Left lung (tissue), 10 donors: ENCODE results near the gene PF4V1. TPM values are rescaled to one million over a fixed set of nuclear protein-coding genes. Genes with fewer than 3 reads are reported as not detected.

ENCODE experiments used
- ATAC-seq: fragments of 200-7000 bp; cut with Tn5 transposase; one replicate; pipeline ENCODE4 v1.9.1; 2020; ENCODE audit warnings: moderate library complexity
- DNase-seq, 4 donors: peaks; one replicate each; pipeline ENCODE4 v3.0.0-alpha.2; 2013 to 2020
- H3K27ac ChIP-seq, 2 donors: fragments of 200-600 bp; sonication (generic) in 1 of 2; one replicate each; pipeline versions ENCODE4 v1.5.0 to v1.8.0; 2020 to 2021
- H3K27me3 ChIP-seq, 2 donors: fragments of 200-600 bp; sonication (generic) in 1 of 2; one replicate each; pipeline versions ENCODE4 v1.5.0 to v1.8.0; 2020 to 2021
- H3K36me3 ChIP-seq, 2 donors: fragments of 200-600 bp; sonication (generic) in 1 of 2; one replicate each; pipeline versions ENCODE4 v1.5.0 to v1.8.0; 2020 to 2021
- H3K4me1 ChIP-seq, 2 donors: fragments of 200-600 bp; one replicate each; pipeline ENCODE4 v1.8.0; 2021
- H3K4me3 ChIP-seq, 2 donors: fragments of 200-600 bp; sonication (generic) in 1 of 2; one replicate each; pipeline versions ENCODE4 v1.5.0 to v1.8.0; 2020 to 2021; ENCODE audit warnings: mild to moderate bottlenecking in 1 of 2
- H3K9me3 ChIP-seq, 2 donors: fragments of 200-600 bp; sonication (generic) in 1 of 2; one replicate each; pipeline versions ENCODE4 v1.5.0 to v1.8.0; 2020 to 2021
- intact Hi-C, 2 donors: fragments of 100-400 bp; cut with DNase I; formaldehyde crosslinking; loops; one replicate each; pipeline versions ENCODE4 v1.11.2 to v1.14.2; 2022
- polyA plus RNA-seq, 6 donors: library from polyadenylated mRNA; unstranded; fragments of 120-200 nt; gene quantifications; one replicate each; pipeline ENCODE4 v1.2.1, GENCODE V29; 2013; ENCODE audit not compliant: insufficient read length in 6 of 6
- total RNA-seq, 2 donors: library from RNA; stranded (reverse); fragmentation: NEBNext Ultra II Directional; extraction: Animal tissue kit (Norgen Biotek cat#: 25700); gene quantifications; one replicate each; pipeline ENCODE4 v1.2.1, GENCODE V29; 2021
- TF ChIP-seq, protein P1 (sequence below), 2 donors: fragments of 200-600 bp; sonication (generic) in 1 of 2; IDR thresholded peaks; one replicate each; pipeline versions ENCODE4 v1.5.0 to v1.8.0; 2021; ENCODE audit warnings: antibody characterized with exemption in 2 of 2
- donor health status: DM: no; HTN: yes; CAD: no.
- donor health status: DM: no; HTN: no; CAD: no.

Gene PF4V1
- total and polyA plus RNA-seq, 8 donors, result 0.53 to 1.0 (median 0.90) TPM; not detected in 5

DNA sequence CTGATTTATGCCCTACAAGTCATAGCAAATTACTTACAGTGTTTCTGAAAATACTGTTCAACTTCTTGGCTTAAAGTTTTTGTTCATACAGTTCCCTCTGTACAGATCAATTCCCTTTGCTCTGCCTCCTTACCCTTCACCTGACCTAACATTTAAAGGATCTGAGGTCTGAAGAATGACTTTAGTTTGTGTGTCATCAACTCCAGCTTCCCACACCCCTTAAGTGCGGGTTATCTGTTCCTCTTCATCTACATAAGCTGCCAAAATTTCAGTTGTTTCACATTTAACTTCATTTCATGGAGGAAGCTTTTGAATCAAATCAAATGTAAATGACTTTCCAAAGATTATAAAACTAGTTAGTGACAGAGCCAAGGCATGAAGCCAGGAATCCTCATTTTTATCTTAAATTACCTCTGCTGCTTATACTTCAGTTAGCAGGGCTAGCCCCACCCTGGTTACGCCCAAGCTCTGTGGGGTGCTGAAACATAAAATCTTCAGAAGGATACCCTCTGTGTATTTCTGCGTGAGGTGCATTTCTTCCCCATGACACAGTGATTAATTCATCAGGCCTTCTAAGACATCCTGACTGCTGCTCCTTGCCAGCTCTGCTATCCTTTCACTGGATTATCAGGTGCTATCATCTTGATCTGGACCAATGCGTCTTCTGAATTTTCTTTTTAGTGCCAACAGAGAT, 32.6 kb downstream of the PF4V1 start:
- TF ChIP-seq, protein P1, sequence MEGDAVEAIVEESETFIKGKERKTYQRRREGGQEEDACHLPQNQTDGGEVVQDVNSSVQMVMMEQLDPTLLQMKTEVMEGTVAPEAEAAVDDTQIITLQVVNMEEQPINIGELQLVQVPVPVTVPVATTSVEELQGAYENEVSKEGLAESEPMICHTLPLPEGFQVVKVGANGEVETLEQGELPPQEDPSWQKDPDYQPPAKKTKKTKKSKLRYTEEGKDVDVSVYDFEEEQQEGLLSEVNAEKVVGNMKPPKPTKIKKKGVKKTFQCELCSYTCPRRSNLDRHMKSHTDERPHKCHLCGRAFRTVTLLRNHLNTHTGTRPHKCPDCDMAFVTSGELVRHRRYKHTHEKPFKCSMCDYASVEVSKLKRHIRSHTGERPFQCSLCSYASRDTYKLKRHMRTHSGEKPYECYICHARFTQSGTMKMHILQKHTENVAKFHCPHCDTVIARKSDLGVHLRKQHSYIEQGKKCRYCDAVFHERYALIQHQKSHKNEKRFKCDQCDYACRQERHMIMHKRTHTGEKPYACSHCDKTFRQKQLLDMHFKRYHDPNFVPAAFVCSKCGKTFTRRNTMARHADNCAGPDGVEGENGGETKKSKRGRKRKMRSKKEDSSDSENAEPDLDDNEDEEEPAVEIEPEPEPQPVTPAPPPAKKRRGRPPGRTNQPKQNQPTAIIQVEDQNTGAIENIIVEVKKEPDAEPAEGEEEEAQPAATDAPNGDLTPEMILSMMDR (IDR thresholded peaks at IDR 0.05), result no peak
- Histone ChIP-seq H3K4me3 (no peak overlapping the region), H3K9me3 (no peaks in the 10 kb centered on the region), H3K4me1 (no peaks in the 10 kb centered on the region), H3K36me3 (no peaks in the 10 kb centered on the region), H3K27ac (no peak overlapping the region), H3K27me3 (no peaks in the 10 kb centered on the region)
- DNase-seq (no peak), ATAC-seq (no peak)
- intact Hi-C loops, result no loop called here

DNA sequence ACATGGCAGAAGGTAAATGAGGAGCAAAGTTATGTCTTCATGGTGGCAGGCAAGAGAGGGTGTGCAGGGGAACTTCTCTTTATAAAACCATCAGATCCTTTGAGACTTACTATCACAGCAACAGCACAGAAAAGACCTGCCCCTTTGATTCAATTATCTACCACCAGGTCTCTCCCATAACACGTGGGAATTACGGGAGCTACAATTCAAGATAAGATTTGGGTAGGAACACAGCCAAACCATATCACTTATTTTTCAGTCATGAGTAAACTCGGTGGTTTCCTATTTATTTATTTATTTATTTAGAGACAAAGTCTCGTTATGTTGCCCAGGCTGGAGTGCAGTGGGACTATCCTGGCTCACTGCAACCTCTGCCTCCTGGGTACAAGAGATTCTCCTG, 38.2 kb downstream of the PF4V1 start:
- Histone ChIP-seq H3K4me1 (peaks cover 7 to 21% of the 10 kb centered on the region in 2 donors), H3K27ac (peak overlapping the region in 1 of 2 donors; percentile 66), H3K4me3 (no peak overlapping the region), H3K9me3 (no peaks in the 10 kb centered on the region), H3K36me3 (no peaks in the 10 kb centered on the region), H3K27me3 (no peaks in the 10 kb centered on the region)
- intact Hi-C loops, result no loop called here
- TF ChIP-seq, protein P1 (IDR thresholded peaks at IDR 0.05), result no peak
- no peak for DNase-seq
- no peak for ATAC-seq

DNA sequence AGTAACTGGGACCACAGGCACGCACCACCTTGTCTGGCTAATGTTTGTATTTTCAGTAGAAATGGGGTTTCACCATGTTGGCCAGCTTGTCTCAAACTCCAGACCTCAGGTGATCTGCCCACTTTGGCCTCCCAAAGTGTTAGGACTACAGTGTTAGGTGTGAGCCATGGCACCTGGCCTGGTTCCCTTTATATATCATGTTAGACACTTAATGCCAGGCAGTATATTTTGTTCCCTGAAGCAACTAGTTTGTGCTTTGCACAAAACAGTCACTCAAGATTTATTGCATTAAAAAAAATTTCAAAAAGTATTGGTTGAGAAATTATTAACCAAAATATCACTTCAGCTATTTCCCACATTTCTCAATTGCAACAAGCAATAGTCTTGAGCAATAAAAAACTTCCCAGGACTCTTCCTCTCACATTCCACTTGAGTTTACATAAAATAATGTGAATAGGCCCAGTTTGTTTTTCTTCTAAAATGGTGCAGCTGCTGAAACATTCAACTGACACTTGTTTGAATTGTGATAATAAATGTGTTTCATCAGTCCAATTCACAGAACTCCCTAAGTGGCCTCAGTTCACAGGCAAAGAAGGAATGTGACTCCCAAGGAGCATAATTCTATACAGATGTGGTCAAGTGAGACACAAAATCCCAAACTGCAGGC, 38.8 kb downstream of the PF4V1 start:
- TF ChIP-seq, protein P1 (IDR thresholded peaks at IDR 0.05), result no peak
- H3K9me3 ChIP-seq, result no peaks in the 10 kb centered on the region
- peak overlapping the region in 1 of 2 donors; percentile 66 for H3K27ac ChIP-seq
- no peaks in the 10 kb centered on the region for H3K36me3 ChIP-seq
- ATAC-seq (peak; percentile 57), DNase-seq (no peak)
- no peaks in the 10 kb centered on the region for H3K27me3 ChIP-seq
- H3K4me3 ChIP-seq, result no peak overlapping the region
- H3K4me1 ChIP-seq, result peaks cover 7 to 21% of the 10 kb centered on the region in 2 donors
- intact Hi-C loops, result no loop called here

DNA sequence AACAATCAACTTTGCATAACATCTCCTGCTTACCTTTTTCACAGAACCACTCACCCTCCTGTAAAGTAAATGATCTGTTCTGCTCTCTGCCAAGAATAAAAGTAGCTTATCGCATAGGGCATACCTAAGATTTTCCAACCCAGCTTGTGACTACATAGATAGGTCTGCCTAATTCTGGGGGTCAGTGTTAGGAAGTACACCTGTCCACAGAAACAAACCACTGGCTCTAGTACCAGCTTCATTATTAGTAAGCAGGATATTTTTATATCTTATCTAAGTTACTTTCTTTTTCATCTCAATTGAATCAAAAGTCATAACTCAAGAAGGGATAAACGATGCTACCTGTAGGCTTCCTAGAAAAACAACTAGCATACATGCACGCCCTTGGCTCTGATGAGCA, 39.9 kb downstream of the PF4V1 start:
- ATAC-seq (peak; percentile 26), DNase-seq (no peak)
- Histone ChIP-seq H3K27me3 (no peaks in the 10 kb centered on the region), H3K36me3 (no peaks in the 10 kb centered on the region), H3K9me3 (no peaks in the 10 kb centered on the region), H3K4me1 (peaks cover 7 to 21% of the 10 kb centered on the region in 2 donors), H3K27ac (no peak overlapping the region), H3K4me3 (no peak overlapping the region)
- intact Hi-C loops, result no loop called here
- TF ChIP-seq, protein P1 (IDR thresholded peaks at IDR 0.05), result no peak

DNA sequence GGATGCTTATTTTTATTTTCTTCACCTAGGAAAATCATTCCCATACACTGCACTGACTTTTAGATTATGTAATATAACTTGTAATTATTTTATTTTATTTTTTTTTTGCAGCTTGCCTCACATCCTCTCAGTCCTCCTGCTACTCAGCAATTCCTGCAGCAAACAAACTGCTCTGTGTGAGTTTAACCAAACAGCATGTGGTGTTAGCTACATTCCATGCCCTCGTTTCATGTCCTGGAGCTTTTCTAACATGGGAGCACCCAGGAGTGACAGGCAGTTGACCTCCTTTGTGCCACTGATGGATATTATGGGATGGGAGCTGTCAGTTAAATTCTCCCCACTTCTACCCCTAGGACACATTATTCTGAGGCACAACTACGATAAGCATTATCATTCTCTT, 40.9 kb downstream of the PF4V1 start:
- peaks cover 7 to 21% of the 10 kb centered on the region in 2 donors for H3K4me1 ChIP-seq
- no peaks in the 10 kb centered on the region for H3K27me3 ChIP-seq
- H3K27ac ChIP-seq, result no peak overlapping the region
- TF ChIP-seq, protein P1 (IDR thresholded peaks at IDR 0.05), result no peak
- H3K4me3 ChIP-seq, result no peak overlapping the region
- intact Hi-C loops, result no loop called here
- no peak for ATAC-seq
- no peaks in the 10 kb centered on the region for H3K9me3 ChIP-seq
- H3K36me3 ChIP-seq, result no peaks in the 10 kb centered on the region
- no peak for DNase-seq
